ENCODE results near the gene CDHR5. TPM values are rescaled to one million over a fixed set of nuclear protein-coding genes. Genes with fewer than 3 reads are reported as not detected.

CDHR5 gene
- total RNA-seq, 1 donor: not detected

GRCh38 chr11:586376-587316 is 38.1 kb downstream of the CDHR5 start:
- DNase-seq (ENCODE audit: low read depth): no peak
- no peak overlapping the region for H3K4me3 ChIP-seq (ENCODE audit: low read depth, low read length)
- no peak for TF ChIP-seq CTCF (IDR thresholded peaks at IDR 0.05; ENCODE audit: insufficient read depth, low read length)

- no peak for DNase-seq (ENCODE audit: low read depth)
- TF ChIP-seq CTCF (IDR thresholded peaks at IDR 0.05; ENCODE audit: insufficient read depth, low read length): no peak
- no peak overlapping the region for H3K4me3 ChIP-seq (ENCODE audit: low read depth, low read length)
Observed at GRCh38 chr11:584287-584686, 40.5 kb downstream of the CDHR5 start.

GRCh38 chr11:581752-582151 is 43.0 kb downstream of the CDHR5 start:
- DNase-seq (ENCODE audit: low read depth): no peak
- no peak for TF ChIP-seq CTCF (IDR thresholded peaks at IDR 0.05; ENCODE audit: insufficient read depth, low read length)
- no peak overlapping the region for H3K4me3 ChIP-seq (ENCODE audit: low read depth, low read length)

GRCh38 chr11:581342-581741 is 43.4 kb downstream of the CDHR5 start:
- no peak for DNase-seq (ENCODE audit: low read depth)
- no peak for TF ChIP-seq CTCF (IDR thresholded peaks at IDR 0.05; ENCODE audit: insufficient read depth, low read length)
- no peak overlapping the region for H3K4me3 ChIP-seq (ENCODE audit: low read depth, low read length)

- no peak for TF ChIP-seq CTCF (IDR thresholded peaks at IDR 0.05; ENCODE audit: insufficient read depth, low read length)
- H3K4me3 ChIP-seq (ENCODE audit: low read depth, low read length): no peak overlapping the region
- DNase-seq (ENCODE audit: low read depth): no peak
Observed at GRCh38 chr11:579830-580601, 44.7 kb downstream of the CDHR5 start.

- TF ChIP-seq CTCF (IDR thresholded peaks at IDR 0.05; ENCODE audit: insufficient read depth, low read length): no peak
- DNase-seq (ENCODE audit: low read depth): no peak
Observed at GRCh38 chr11:578276-579035, 46.3 kb downstream of the CDHR5 start.

More at GRCh38 chr11:578276-579035, 46.3 kb downstream of the CDHR5 start:
- H3K4me3 ChIP-seq (ENCODE audit: low read depth, low read length): peak overlapping the region; percentile 98
